Right renal cortex interstitium (tissue), 3 donors: ENCODE data around the gene ATL3. TPM values are rescaled to one million over a fixed set of nuclear protein-coding genes. Genes with fewer than 3 reads are reported as not detected.
A peak's percentile ranks its signal among the peaks of the same experiment; 100 is the strongest.
"Not testable (repeated sequence)": the region's sequence is repeated elsewhere in the genome, so short reads cannot be mapped to it uniquely, and the experiment has no call there.

ENCODE experiments used
- DNase-seq, 3 donors: peaks; one replicate each; pipeline ENCODE4 v3.0.0-alpha.2; 2013; ENCODE audit warnings: low read depth in 3 of 3, low spot score in 2 of 3
- polyA plus RNA-seq, 3 donors: library from polyadenylated mRNA; unstranded; fragments of 120-200 nt; gene quantifications; one replicate each; pipeline ENCODE4 v1.2.1, GENCODE V29; 2013; ENCODE audit not compliant: insufficient read length in 3 of 3

Gene ATL3
- polyA plus RNA-seq, 3 donors, result 16.2 to 17.6 (median 17.0) TPM

GRCh38 chr11:63682066-63683021, 11.2 kb upstream of the ATL3 start:
- DNase-seq, result peak in 1 of 3 donors; percentile 53

DNA sequence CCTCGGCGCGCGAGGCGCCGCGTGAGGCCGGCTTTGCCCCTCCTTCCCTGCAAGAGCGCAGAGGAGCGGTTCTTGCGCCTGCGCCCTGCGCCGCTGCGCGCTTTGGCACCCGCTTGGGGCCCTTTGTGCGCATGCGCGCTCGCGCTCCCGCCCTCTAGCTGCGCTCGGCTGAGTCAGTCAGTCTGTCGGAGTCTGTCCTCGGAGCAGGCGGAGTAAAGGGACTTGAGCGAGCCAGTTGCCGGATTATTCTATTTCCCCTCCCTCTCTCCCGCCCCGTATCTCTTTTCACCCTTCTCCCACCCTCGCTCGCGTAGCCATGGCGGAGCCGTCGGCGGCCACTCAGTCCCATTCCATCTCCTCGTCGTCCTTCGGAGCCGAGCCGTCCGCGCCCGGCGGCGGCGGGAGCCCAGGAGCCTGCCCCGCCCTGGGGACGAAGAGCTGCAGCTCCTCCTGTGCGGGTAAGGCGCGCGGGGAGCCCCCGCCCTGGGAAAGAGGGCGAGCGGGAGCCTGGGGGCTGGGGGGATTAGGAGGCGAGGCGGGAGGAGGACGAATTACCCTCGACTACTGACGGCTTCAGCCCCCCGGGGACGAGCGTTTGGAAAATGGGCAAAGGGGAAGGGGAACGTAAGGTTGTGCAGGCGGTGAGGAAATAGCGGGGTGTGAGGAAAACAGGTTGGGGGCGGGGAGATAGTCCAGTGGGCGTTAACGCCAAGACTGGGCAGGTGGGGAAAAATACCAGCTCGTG, 10.3 kb upstream of the ATL3 start, which contains the start of gene RTN3:
Gene RTN3, plus strand, starts transcription at position 180 of the 745 bp plus-strand sequence. Its CDS starts 137 bp downstream, at position 317.
- DNase-seq, result peak; percentile 95 to 97 (median 96)

DNA sequence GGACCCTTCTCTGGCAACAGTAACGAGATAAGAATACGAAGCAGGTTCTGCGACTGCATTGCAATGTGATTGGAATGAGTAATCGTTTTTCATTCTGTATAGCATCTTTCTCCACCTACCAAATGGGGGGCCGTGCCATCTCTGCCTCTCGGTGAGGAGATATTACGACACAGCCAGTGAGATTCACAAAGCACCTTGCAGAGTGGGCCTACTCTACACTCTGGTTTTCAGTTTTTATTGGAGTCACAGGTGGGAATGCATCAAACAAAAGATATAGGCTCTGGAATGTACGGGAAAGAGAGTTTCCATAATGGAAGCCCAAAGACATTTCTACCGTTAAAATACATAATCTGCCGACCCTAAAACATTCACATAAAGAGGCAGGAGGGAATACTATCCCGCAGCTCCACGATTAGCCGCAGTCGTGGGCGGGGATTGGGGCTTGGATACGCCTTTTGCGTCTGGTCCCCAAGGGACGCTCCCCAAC, 9.7 kb upstream of the ATL3 start:
- DNase-seq, result no peak

- DNase-seq, result no peak
These were observed 2.4 kb upstream of the ATL3 start for GRCh38 chr11:63673579-63673978.

DNA sequence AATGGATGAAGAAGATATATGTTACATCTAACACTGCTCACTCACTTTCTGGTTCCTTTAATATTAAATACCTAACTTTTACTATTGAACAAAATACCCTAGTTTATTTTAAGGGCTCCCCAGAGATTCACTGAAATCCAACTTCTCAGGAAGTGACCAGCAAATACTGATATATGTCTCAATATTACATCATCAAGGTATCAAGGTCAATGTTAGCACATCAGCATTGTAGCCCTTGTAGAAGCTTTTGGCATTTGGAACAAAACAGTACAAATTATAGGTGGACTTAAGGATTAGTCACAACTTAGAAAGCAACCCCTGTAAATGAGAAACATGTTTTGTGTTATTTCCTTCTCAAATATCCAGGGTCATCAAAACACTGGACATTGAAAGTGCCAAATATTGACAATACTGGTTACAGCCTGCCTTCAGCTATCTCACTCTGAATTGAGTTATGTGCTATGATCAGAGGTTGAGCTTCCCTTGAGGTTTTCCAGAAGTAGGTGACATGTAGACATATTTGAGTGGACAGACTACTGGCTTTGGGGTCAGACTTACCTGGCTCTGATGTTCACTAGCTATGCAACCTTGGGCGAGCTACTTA, 1.9 kb upstream of the ATL3 start:
- no peak for DNase-seq

DNA sequence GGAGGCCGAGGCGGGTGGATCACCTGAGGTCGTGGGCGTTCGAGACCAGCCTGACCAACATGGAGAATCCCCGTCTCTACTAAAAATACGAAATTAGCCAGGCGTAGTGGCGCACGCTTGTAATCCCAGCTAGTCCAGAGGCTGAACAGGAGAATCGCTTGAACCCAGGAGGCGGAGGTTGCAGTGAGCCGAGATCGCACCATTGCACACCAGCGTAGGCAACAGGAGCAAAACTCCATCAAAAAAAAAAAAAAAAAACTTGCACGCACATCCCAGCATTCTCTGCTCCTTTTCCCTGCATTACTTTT, 934 bp upstream of the ATL3 start:
- no peak for DNase-seq

DNA sequence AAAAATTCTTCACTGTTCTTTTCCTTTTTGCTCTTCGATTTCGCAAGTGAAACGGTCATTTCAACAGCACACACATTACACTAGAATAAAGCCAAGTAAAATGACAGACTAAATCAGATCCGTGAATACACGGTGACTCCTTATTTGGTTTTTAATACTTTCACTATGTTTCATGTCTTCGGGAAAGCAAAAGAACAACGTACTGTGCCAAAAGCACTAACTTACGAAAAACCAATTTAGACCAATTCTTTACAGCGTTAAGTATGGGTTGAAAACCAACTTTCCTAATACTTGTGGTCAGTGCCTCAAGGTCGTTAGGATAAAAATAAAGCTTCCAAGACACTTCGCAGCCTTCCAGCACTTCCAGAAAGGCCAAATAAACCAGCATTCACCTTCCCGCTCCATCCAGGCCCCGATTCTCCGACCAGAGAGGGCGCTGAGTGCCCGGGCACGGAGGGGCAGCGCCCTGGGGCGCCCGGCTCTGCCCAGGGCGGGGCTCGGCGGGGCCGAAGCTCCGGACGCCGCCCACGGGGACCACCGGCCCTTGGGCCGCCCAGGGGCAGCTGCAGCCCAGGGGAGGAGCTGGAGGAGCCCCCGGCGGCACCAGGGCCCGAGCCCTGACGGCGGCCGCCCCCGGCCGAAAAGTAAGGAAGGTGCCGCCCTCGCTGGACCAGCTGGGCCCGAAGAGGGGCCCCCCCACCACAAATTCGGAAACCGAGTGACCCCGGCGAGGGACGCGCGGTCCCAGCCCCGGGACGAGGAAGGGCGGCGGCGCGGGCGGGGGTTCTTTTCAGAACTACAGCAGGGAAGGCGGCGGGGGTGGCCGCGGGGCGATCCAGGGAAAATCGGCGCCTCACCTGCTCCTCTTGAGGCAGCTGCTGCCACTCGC, 499 bp downstream of the ATL3 start:
- peak; percentile 23 to 29 (median 23) for DNase-seq

DNA sequence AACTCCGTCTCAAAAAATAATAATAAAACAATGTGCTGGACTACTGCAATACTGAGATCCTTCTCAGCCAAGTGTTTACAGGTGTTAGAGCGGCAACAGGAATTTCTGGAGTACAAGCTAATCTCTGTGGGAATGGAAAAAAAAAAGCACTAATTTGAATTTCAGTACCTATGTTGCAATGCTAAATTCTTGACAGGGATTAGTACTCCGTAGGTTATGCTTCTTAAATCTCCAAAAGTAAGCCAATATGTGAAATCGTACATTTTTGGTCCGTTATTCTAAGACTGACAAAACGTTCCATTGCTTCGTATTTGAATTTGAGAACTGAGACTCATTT, 1.1 kb downstream of the ATL3 start:
- DNase-seq, result peak in 1 of 3 donors; percentile 8

DNA sequence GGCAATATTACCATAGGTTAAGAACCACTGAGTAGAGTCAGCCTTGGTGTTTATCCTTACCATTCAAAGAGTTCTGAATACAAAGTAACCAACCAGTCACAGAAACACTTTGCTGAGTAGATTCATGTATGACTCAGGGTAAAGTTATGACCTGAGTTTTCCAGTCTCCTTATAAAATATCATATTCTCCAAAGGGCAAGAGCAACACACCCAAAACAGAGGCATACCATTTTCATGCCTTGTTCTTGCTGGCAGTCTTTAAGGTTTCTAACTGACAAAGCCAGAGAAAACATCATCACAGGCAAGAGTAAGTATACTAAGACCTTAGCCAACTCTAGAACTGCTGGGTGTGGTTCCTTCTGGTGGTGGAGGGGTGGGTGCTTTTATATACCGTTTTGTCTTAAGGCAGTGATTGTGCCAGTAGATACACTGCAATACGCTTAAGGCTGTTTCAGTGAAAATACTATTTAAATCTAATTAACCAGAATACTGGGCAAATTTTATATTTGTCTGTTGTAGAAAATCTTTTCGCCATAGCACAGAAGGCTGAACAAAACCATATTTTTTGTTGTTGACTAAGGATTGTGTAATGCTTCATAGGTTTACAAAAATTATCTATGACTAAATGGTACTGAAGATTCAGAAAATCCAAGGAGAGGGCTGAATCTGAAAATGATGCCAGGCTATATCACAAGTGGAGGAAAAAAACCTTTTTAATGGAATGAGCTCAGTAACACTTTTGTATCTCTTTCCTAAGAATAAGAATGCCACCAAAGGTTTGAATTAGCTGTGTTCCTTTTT, 3.0 kb downstream of the ATL3 start:
- DNase-seq, result no peak

DNA sequence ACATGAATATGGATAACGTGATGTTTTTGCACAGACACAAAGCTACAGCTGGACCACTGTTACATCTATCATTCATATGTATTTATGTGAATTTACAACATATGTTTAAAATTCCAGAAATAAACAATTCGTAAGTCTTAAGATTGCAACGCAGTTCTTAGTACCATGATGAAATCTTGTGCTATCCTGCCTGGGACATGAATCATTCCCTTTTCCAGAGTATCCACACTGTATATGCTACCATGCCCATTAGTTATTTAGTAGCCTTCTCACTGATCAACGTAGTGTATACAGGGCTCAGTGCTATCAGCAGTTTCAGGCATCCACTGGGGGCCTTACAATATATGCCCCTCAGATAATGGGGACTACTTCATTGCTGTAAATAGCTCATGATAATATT, 4.3 kb downstream of the ATL3 start:
- no peak for DNase-seq

GRCh38 chr11:63663809-63664208, 7.4 kb downstream of the ATL3 start:
- no peak for DNase-seq

- DNase-seq, result no peak
These were observed 10.2 kb downstream of the ATL3 start for GRCh38 chr11:63660972-63661371.

GRCh38 chr11:63652671-63653070, 18.5 kb downstream of the ATL3 start:
- DNase-seq, result no peak

DNA sequence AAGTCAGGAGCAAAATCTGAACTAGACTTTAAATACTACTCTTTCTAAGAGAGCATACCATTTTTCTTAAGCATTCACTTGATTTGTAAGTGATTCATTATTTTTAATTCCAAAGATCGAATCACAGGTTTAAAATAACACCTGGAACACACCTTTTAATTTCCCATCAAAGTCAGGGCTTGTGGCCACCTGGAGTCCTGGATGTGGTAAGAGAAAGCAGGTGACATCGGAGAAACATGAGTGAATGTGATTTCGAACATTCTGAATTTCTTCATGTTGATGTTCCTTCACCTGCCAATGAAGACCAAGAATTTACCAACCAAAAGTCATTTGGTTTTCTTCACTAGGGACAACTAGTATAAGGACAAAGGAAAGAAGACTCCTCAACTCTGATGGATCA, 28.0 kb downstream of the ATL3 start:
- DNase-seq, result no peak

DNA sequence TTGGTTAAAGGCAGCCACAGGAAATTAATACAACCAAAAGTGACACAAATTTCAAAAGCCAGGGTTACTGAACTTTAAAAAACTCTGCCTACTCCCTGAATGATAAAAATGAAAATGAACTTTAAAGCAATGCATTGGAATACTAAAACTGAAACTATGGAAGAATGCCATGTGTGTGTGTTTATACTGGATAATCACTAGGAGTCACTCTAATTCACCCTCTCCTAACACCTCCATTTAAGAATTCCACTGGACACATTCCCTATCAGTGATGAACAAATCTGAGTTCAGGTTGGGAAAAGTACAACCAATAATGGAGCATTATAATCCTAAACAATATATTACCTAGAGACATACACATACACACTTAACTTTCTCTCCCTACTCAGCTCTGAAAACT, 29.4 kb downstream of the ATL3 start:
- DNase-seq, result no peak

GRCh38 chr11:63639199-63639832, 31.9 kb downstream of the ATL3 start:
- DNase-seq, result no peak

DNA sequence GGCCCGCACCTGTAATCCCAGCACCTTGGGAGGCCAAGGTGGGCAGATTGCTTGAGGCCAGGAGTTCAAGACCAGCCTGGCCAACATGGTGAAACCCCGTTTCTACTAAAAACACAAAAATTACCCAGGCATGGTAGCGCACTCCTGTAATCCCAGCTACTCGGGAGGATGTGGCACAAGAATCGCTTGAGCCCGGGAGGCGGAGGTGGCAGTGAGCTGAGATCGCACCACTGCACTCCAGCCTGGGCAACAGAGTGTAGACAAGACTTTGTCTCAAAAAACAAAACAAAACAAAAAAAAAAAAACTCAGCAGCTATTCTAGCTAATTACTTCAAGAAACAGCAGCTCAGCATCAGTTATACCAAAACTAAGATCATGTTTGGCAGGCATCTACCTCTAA, 32.7 kb downstream of the ATL3 start:
- DNase-seq, result not testable (repeated sequence)

DNA sequence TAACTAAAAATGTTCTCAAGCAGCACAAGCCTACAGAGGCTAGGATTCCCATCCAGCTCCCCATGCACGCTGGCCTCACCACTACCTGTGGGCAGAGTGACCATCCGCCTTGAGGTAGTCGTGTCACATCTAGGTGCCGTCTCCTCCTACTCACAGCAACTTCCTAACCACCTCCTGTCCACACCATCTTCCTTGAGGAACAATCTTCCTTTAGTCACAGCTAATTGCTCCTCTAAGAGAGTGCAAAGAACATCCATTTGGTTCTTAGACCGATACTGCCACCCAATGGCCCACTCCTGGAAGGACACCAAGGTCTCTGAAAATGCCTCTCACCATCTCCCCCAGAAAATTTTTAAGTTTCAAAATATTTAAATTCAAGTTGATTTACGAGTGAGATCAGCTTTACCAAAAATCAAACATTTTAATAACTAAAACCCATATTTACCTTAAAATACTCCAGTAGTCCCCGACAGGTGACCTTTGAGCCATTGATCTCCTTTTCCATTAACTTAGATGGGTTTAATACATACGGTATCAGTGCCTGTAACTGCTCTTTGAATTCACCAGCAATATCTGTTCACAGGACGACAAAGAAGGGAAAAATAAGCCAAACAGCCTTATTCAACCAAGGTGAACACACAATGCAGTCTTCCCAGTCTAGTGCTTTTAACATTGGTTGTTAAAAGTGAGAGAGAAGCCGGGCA, 35.3 kb downstream of the ATL3 start:
- DNase-seq, result peak in 2 of 3 donors; percentile 36 to 43
